Glutamatergic neuron (in vitro differentiated cells): Measurements from ENCODE around the gene KIAA0408. TPM values are rescaled to one million over a fixed set of nuclear protein-coding genes. Genes with fewer than 3 reads are reported as not detected.

Experiments used
- DNase-seq: peaks from one replicate; pipeline ENCODE4 v3.0.0; 2022
- H3K27ac Mint-ChIP-seq: one replicate; pipeline ENCODE4 v1.8.0; 2020; ENCODE audit warnings: mild to moderate bottlenecking, mixed read lengths, inconsistent platforms; ENCODE audit not compliant: unreplicated experiment
- H3K27me3 Mint-ChIP-seq: one replicate; pipeline ENCODE4 v1.8.0; 2020; ENCODE audit warnings: mild to moderate bottlenecking, moderate library complexity, mixed read lengths, inconsistent platforms; ENCODE audit not compliant: unreplicated experiment
- H3K36me3 Mint-ChIP-seq: one replicate; pipeline ENCODE4 v1.8.0; 2020; ENCODE audit warnings: mild to moderate bottlenecking, mixed read lengths, inconsistent platforms; ENCODE audit not compliant: unreplicated experiment
- H3K4me1 Mint-ChIP-seq: one replicate; pipeline ENCODE4 v1.8.0; 2020; ENCODE audit warnings: mild to moderate bottlenecking, low read depth, mixed read lengths, inconsistent platforms; ENCODE audit not compliant: unreplicated experiment
- H3K4me3 Mint-ChIP-seq: one replicate; pipeline ENCODE4 v1.8.0; 2020; ENCODE audit warnings: mild to moderate bottlenecking, mixed read lengths, inconsistent platforms; ENCODE audit not compliant: unreplicated experiment
- H3K9me3 Mint-ChIP-seq: one replicate; pipeline ENCODE4 v1.8.0; 2020; ENCODE audit warnings: mild to moderate bottlenecking, moderate library complexity, mixed read lengths, inconsistent platforms; ENCODE audit not compliant: unreplicated experiment
- total RNA-seq: library from RNA; stranded (reverse); fragmentation: NEBNext Ultra II Directional; extraction: Animal tissue kit (Norgen Biotek cat#: 25700); gene quantifications from one replicate; pipeline ENCODE4 v1.2.1, GENCODE V29; 2021; ENCODE audit not compliant: unreplicated experiment
- TF ChIP-seq, protein P1 (sequence below): fragments of 200-600 bp; sonication (generic); IDR thresholded peaks from one replicate; pipeline ENCODE4 v1.5.0; 2021; ENCODE audit not compliant: partially characterized antibody, unreplicated experiment

The KIAA0408 gene
- total RNA-seq, 1 donor from 2014 or later: 110 TPM

- TF ChIP-seq, protein P1, sequence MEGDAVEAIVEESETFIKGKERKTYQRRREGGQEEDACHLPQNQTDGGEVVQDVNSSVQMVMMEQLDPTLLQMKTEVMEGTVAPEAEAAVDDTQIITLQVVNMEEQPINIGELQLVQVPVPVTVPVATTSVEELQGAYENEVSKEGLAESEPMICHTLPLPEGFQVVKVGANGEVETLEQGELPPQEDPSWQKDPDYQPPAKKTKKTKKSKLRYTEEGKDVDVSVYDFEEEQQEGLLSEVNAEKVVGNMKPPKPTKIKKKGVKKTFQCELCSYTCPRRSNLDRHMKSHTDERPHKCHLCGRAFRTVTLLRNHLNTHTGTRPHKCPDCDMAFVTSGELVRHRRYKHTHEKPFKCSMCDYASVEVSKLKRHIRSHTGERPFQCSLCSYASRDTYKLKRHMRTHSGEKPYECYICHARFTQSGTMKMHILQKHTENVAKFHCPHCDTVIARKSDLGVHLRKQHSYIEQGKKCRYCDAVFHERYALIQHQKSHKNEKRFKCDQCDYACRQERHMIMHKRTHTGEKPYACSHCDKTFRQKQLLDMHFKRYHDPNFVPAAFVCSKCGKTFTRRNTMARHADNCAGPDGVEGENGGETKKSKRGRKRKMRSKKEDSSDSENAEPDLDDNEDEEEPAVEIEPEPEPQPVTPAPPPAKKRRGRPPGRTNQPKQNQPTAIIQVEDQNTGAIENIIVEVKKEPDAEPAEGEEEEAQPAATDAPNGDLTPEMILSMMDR: no peak
These were observed 35.1 kb upstream of the KIAA0408 start for GRCh38 chr6:127494240-127494767.

DNA sequence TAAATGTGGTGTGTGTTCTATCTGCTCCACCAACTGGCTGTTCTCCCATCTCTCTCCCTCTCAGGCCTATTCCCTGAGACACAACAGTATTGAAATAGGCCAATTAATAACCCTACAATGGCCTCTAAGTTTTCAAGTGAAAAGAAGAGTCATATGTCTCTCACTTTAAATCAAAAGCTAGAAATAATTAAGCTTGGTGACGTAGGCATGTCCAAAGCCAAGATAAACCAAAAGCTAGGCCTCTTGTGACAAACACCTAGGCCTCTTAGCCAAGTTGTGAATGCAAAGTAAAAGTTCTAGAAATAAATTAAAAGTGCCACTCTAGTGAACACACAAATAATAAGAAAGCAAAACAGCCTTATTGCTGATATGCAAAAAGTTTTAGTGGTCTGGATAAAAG lies 30.1 kb upstream of the KIAA0408 start:
- TF ChIP-seq, protein P1: no peak
- peaks cover 7% of the 10 kb centered on the region for H3K9me3 Mint-ChIP-seq
- no peaks in the 10 kb centered on the region for H3K27me3 Mint-ChIP-seq
- no peak overlapping the region for H3K4me3 Mint-ChIP-seq
- peaks cover 24% of the 10 kb centered on the region for H3K36me3 Mint-ChIP-seq
- peaks cover 3% of the 10 kb centered on the region for H3K4me1 Mint-ChIP-seq
- DNase-seq: no peak
- no peak overlapping the region for H3K27ac Mint-ChIP-seq

More at GRCh38 chr6:127494240-127494767, 35.1 kb upstream of the KIAA0408 start:
- Mint-ChIP-seq H3K36me3 (peaks cover 22% of the 10 kb centered on the region), H3K4me3 (no peak overlapping the region), H3K4me1 (peaks cover 2% of the 10 kb centered on the region), H3K9me3 (peaks cover 5% of the 10 kb centered on the region), H3K27ac (no peak overlapping the region), H3K27me3 (no peaks in the 10 kb centered on the region)
- no peak for DNase-seq

DNA sequence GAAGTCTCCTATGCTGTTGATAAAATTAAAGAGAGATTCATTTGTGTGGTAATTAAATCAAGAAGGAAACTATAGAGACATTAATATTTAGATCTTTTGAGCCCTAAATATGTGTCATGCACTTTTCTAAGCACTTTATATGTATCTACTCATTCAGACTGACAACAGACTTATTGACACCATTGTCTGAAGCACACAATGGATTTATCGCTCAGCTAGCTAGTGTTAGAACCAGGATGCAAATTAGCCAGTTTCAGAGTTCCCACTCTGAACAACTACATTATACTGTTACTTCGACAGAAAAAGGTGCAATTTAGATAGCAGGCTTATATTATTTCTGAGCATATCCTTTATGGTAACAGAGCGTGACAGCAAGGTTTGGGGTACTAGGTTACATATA lies 27.7 kb upstream of the KIAA0408 start:
- TF ChIP-seq, protein P1: no peak
- DNase-seq: no peak
- Mint-ChIP-seq H3K4me3 (no peak overlapping the region), H3K27me3 (no peaks in the 10 kb centered on the region), H3K9me3 (peaks cover 7% of the 10 kb centered on the region), H3K36me3 (peaks cover 21% of the 10 kb centered on the region), H3K27ac (peak overlapping the region; percentile 34), H3K4me1 (peaks cover 3% of the 10 kb centered on the region)

GRCh38 chr6:127484212-127484863 lies 25.1 kb upstream of the KIAA0408 start:
- H3K4me3 Mint-ChIP-seq: no peak overlapping the region
- H3K27me3 Mint-ChIP-seq: no peaks in the 10 kb centered on the region
- peaks cover 2% of the 10 kb centered on the region for H3K9me3 Mint-ChIP-seq
- peaks cover 3% of the 10 kb centered on the region for H3K36me3 Mint-ChIP-seq
- no peak overlapping the region for H3K27ac Mint-ChIP-seq
- DNase-seq: no peak
- TF ChIP-seq, protein P1: no peak
- H3K4me1 Mint-ChIP-seq: peaks cover 3% of the 10 kb centered on the region

DNA sequence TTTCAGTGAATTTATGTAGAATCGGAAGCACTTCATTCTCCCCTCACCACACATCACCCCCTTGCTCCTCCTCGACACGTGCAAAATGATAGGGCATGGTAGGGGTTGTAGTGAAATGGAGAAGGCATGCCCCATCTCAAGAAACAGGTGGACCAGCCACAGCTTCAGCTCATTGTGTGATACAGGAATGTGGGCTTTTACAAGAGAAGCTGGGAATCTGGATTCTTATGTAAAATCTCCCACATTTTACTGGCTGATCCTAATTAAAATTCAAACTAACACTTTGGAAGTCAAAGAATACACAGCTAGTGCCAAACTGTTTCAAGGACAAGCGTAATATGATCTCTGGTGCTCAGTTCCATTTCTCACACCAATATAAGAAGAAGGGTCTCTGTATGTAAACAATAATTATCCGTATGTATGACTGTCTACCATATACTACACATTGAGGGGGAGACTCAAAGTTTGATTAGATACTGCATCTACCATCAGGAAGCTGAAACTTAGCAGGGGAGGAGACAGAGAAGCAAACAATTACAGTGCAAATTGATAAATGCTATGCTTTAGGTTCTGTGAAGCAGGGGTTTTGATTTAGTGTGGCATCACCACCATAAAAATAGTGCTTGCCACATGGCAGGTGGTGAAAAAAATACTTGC lies 24.3 kb upstream of the KIAA0408 start:
- Mint-ChIP-seq H3K4me3 (no peak overlapping the region), H3K4me1 (peaks cover 3% of the 10 kb centered on the region), H3K9me3 (peaks cover 2% of the 10 kb centered on the region), H3K27me3 (no peaks in the 10 kb centered on the region), H3K36me3 (no peaks in the 10 kb centered on the region), H3K27ac (peak overlapping the region; percentile 3)
- no peak for DNase-seq
- TF ChIP-seq, protein P1: no peak
